Breast epithelium (tissue), 4 donors: ENCODE measurements around the gene GRIP2. TPM values are rescaled to one million over a fixed set of nuclear protein-coding genes. Genes with fewer than 3 reads are reported as not detected.

Experiments
- DNase-seq, 2 donors: peaks; one replicate each; pipeline ENCODE4 v3.0.0-alpha.2; 2019; ENCODE audit warnings: low spot score in 2 of 2
- H3K27ac ChIP-seq, 2 donors: fragments of 200-600 bp; sonication (generic) in 1 of 2; one replicate each; pipeline ENCODE4 v1.5.1; 2016 to 2019; ENCODE audit warnings: mild to moderate bottlenecking in 1 of 2
- H3K27me3 ChIP-seq, 2 donors: fragments of 200-600 bp; sonication (generic) in 1 of 2; one replicate each; pipeline versions ENCODE4 v1.5.1 to v1.6.0; 2017 to 2019; ENCODE audit warnings: control low read depth in 1 of 2, mild to moderate bottlenecking in 1 of 2
- H3K36me3 ChIP-seq: fragments of 200-600 bp; one replicate; pipeline ENCODE4 v1.5.1; 2019
- H3K4me1 ChIP-seq, 2 donors: fragments of 200-600 bp; sonication (generic); one replicate each; pipeline ENCODE4 v1.5.1; 2016 to 2019; ENCODE audit warnings: control low read depth in 1 of 2
- H3K4me3 ChIP-seq, 3 donors: fragments of 200-600 bp; sonication (generic); 1 replicate in 2 of 3; 2 replicates in 1 of 3; pipeline ENCODE4 v1.5.1; 2016 to 2019; ENCODE audit warnings: mild to moderate bottlenecking in 3 of 3, moderate library complexity in 2 of 3
- H3K9me3 ChIP-seq, 2 donors: fragments of 200-600 bp; sonication (generic) in 1 of 2; one replicate each; pipeline ENCODE4 v1.5.1; 2016 to 2019; ENCODE audit warnings: control low read depth in 1 of 2
- POLR2A ChIP-seq: fragments of 450-650 bp; IDR thresholded peaks from one replicate; pipeline ENCODE4 v1.6.1; 2016; ENCODE audit warnings: antibody characterized with exemption, mild to moderate bottlenecking, moderate library complexity
- POLR2AphosphoS5 ChIP-seq, 3 donors: sonication (generic); formaldehyde crosslinking; IDR thresholded peaks; one replicate each; pipeline ENCODE4 v1.6.1; 2017; ENCODE audit warnings: antibody characterized with exemption in 3 of 3
- intact Hi-C: fragments of 100-400 bp; cut with DNase I; formaldehyde crosslinking; loops from one replicate; pipeline ENCODE4 v1.15.1; 2023; ENCODE audit warnings: low total_unique reads
- total RNA-seq, 3 donors: library from RNA; depleted of rRNA; stranded (reverse); fragments of >200 nt; gene quantifications; one replicate each; pipeline ENCODE4 v1.1.0, GENCODE V29; 2016
- TF ChIP-seq, protein P1 (sequence below), 3 donors: fragments of 450-650 bp; IDR thresholded peaks; one replicate each; pipeline ENCODE4 v1.5.1; 2016 to 2017; ENCODE audit warnings: antibody characterized with exemption in 3 of 3, mild to moderate bottlenecking in 3 of 3, moderate library complexity in 3 of 3

Gene GRIP2
- total RNA-seq, 3 donors from 2014 or later = 0.16 to 0.88 (median 0.33) TPM

DNA sequence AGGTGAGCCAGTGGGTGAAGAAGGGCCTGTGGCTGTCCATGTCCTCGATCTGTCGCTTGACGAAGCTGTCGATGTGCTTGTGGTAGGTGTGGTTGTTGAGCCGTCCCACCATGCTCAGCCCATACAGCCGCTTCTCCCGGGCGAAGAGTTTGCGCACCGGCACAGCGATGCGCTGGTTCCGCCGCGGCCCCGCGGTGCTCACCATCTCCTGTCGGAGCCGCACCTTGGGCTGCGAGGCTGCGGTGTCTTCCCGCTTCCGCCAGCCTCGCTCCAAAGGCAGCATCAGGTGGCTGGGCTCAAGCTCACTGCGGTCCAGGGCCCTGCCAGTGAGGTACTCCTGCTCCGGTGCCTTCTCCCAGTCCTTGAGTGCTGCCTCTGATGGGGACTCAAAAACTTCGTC, 34.0 kb upstream of the GRIP2 start:
- no peak overlapping the region for H3K27ac ChIP-seq
- H3K36me3 ChIP-seq = no peaks in the 10 kb centered on the region
- TF ChIP-seq, protein P1, sequence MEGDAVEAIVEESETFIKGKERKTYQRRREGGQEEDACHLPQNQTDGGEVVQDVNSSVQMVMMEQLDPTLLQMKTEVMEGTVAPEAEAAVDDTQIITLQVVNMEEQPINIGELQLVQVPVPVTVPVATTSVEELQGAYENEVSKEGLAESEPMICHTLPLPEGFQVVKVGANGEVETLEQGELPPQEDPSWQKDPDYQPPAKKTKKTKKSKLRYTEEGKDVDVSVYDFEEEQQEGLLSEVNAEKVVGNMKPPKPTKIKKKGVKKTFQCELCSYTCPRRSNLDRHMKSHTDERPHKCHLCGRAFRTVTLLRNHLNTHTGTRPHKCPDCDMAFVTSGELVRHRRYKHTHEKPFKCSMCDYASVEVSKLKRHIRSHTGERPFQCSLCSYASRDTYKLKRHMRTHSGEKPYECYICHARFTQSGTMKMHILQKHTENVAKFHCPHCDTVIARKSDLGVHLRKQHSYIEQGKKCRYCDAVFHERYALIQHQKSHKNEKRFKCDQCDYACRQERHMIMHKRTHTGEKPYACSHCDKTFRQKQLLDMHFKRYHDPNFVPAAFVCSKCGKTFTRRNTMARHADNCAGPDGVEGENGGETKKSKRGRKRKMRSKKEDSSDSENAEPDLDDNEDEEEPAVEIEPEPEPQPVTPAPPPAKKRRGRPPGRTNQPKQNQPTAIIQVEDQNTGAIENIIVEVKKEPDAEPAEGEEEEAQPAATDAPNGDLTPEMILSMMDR (IDR thresholded peaks at IDR 0.05) = no peak
- TF ChIP-seq POLR2AphosphoS5 (IDR thresholded peaks at IDR 0.05) (no peak), POLR2A (no peak)
- H3K4me1 ChIP-seq = no peaks in the 10 kb centered on the region
- peaks cover 0 to 3% of the 10 kb centered on the region in 2 donors for H3K27me3 ChIP-seq
- intact Hi-C loops = no loop called here
- no peaks in the 10 kb centered on the region for H3K9me3 ChIP-seq
- DNase-seq = no peak
- H3K4me3 ChIP-seq = no peak overlapping the region

- H3K9me3 ChIP-seq = no peaks in the 10 kb centered on the region
- H3K27me3 ChIP-seq = peaks cover 0 to 4% of the 10 kb centered on the region in 2 donors
- intact Hi-C loops = no loop called here
- no peaks in the 10 kb centered on the region for H3K4me1 ChIP-seq
- no peak overlapping the region for H3K4me3 ChIP-seq
- TF ChIP-seq POLR2AphosphoS5 (IDR thresholded peaks at IDR 0.05) (no peak), POLR2A (no peak)
- TF ChIP-seq, protein P1 (IDR thresholded peaks at IDR 0.05) = no peak
- H3K36me3 ChIP-seq = no peaks in the 10 kb centered on the region
- no peak overlapping the region for H3K27ac ChIP-seq
- DNase-seq = no peak
Observed at GRCh38 chr3:14573706-14574105, 33.6 kb upstream of the GRIP2 start.

DNA sequence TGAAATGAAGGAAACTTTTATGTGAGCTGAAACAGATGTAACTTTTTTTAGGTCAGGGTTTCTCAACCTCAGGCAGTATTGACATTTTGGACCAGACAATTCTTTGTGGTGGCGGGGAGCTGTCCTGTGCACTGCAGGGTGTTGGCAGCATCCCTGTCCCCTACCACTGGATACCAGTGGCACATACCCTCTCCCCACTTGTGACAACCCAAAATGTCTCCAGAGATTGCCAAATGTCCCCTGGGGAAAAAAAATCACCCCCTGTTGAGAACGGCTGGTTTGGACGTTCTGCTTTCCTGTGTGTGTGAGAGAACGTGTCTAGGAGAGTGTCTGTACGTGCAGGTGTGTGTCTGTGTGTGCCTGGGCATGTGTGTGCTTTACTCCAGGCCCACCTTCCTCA, 30.7 kb upstream of the GRIP2 start:
- Histone ChIP-seq H3K27ac (no peak overlapping the region), H3K27me3 (peaks cover 0 to 8% of the 10 kb centered on the region in 2 donors), H3K36me3 (no peaks in the 10 kb centered on the region), H3K4me3 (no peak overlapping the region), H3K4me1 (no peaks in the 10 kb centered on the region), H3K9me3 (no peaks in the 10 kb centered on the region)
- TF ChIP-seq POLR2A (no peak), POLR2AphosphoS5 (IDR thresholded peaks at IDR 0.05) (no peak)
- TF ChIP-seq, protein P1 (IDR thresholded peaks at IDR 0.05) = no peak
- no peak for DNase-seq
- intact Hi-C loops = no loop called here

- Histone ChIP-seq H3K36me3 (no peaks in the 10 kb centered on the region), H3K9me3 (no peaks in the 10 kb centered on the region), H3K4me3 (no peak overlapping the region), H3K4me1 (no peaks in the 10 kb centered on the region), H3K27me3 (peaks cover 0 to 8% of the 10 kb centered on the region in 2 donors), H3K27ac (no peak overlapping the region)
- no peak for DNase-seq
- intact Hi-C loops = no loop called here
- TF ChIP-seq, protein P1 (IDR thresholded peaks at IDR 0.05) = no peak
- no peak for TF ChIP-seq POLR2A
- TF ChIP-seq POLR2AphosphoS5 (IDR thresholded peaks at IDR 0.05) = no peak
Observed at GRCh38 chr3:14570089-14570488, 29.9 kb upstream of the GRIP2 start.

GRCh38 chr3:14569474-14570000, 29.4 kb upstream of the GRIP2 start:
- no peak overlapping the region for H3K27ac ChIP-seq
- intact Hi-C loops = no loop called here
- peaks cover 0 to 14% of the 10 kb centered on the region in 2 donors for H3K27me3 ChIP-seq
- no peaks in the 10 kb centered on the region for H3K36me3 ChIP-seq
- H3K9me3 ChIP-seq = no peaks in the 10 kb centered on the region
- DNase-seq = no peak
- H3K4me3 ChIP-seq = no peak overlapping the region
- TF ChIP-seq, protein P1 (IDR thresholded peaks at IDR 0.05) = no peak
- TF ChIP-seq POLR2A (no peak), POLR2AphosphoS5 (IDR thresholded peaks at IDR 0.05) (no peak)
- H3K4me1 ChIP-seq = no peaks in the 10 kb centered on the region
